ENCODE results near the gene PAM. TPM values are rescaled to one million over a fixed set of nuclear protein-coding genes. Genes with fewer than 3 reads are reported as not detected.

The PAM gene
- total RNA-seq, 1 experiment from 2014 or later: 131 TPM

- Histone ChIP-seq H3K27ac (ENCODE audit: low read length) (no peak overlapping the region), H3K9me3 (ENCODE audit: control insufficient read depth, insufficient read depth, low read depth, low read length) (no peaks in the 10 kb centered on the region), H3K4me1 (ENCODE audit: control insufficient read depth, insufficient read depth, low read length) (no peaks in the 10 kb centered on the region), H3K4me3 (ENCODE audit: low read depth in 2 of 2, low read length in 2 of 2) (no peak overlapping the region), H3K36me3 (ENCODE audit: control insufficient read depth, insufficient read depth, low read length) (no peaks in the 10 kb centered on the region), H3K27me3 (ENCODE audit: control insufficient read depth, insufficient read depth, low read length) (no peaks in the 10 kb centered on the region)
- ChIA-PET POLR2A (no interaction called here), CTCF (no interaction called here)
- TF ChIP-seq POLR2AphosphoS5 (IDR thresholded peaks at IDR 0.05; ENCODE audit: low read depth, low read length) (no peak), TCF7L2 (IDR thresholded peaks at IDR 0.05; ENCODE audit: low read depth, low read length) (no peak), REST (IDR thresholded peaks at IDR 0.05; ENCODE audit: insufficient read depth in 1 of 2, low read depth in 2 of 2, low read length in 1 of 2) (no peak), SIN3A (IDR thresholded peaks at IDR 0.05; ENCODE audit: borderline replicate concordance, insufficient read depth, low read depth, low read length) (no peak)
- TF ChIP-seq, protein P1, sequence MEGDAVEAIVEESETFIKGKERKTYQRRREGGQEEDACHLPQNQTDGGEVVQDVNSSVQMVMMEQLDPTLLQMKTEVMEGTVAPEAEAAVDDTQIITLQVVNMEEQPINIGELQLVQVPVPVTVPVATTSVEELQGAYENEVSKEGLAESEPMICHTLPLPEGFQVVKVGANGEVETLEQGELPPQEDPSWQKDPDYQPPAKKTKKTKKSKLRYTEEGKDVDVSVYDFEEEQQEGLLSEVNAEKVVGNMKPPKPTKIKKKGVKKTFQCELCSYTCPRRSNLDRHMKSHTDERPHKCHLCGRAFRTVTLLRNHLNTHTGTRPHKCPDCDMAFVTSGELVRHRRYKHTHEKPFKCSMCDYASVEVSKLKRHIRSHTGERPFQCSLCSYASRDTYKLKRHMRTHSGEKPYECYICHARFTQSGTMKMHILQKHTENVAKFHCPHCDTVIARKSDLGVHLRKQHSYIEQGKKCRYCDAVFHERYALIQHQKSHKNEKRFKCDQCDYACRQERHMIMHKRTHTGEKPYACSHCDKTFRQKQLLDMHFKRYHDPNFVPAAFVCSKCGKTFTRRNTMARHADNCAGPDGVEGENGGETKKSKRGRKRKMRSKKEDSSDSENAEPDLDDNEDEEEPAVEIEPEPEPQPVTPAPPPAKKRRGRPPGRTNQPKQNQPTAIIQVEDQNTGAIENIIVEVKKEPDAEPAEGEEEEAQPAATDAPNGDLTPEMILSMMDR (IDR thresholded peaks at IDR 0.05): no peak
- in situ Hi-C loops (cut with HindIII; ENCODE audit: low pct_unique_long_range_greater_than_20kb, low sequenced_read_pairs): no loop called here
- no TSS peak for BruUV-seq (replicated peaks)
- no peak for DNase-seq (ENCODE audit: low read depth, low spot score)
- ATAC-seq: no peak
- intact Hi-C loops (cut with micrococcal nuclease; ENCODE audit: unreplicated experiment): loop anchor here (5.0 to 10.0 kb wide), 2 partner anchors 255 to 342 kb away; partner anchors contain the start of genes GIN1 and PPIP5K2
These were observed 27.2 kb downstream of the PAM start for GRCh38 chr5:102782217-102782872.

DNA sequence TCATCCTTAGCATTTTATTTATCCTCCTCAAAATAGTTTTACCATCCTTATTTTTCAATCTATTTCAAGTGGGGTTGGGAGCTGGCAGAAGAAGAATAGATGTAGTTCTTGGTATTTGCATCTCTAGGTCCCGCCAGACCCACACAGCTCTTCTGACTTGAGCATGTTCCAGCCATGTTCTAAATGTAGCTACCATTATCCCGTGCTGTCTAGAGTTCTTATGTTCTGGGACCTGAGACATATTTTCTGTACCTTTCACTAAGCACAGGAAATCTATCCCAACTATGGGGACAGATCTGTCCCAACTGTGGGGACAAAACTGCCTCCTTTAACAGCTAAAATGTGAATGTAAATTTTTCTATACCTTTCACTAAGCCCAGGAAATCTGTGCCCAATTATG is 32.0 kb downstream of the PAM start:
- intact Hi-C loops (cut with micrococcal nuclease; ENCODE audit: unreplicated experiment) (loop anchor here (10.0 kb wide), 1 partner anchor 338 kb away; the partner anchor contains the start of genes GIN1 and PPIP5K2), in situ Hi-C loops (cut with HindIII; ENCODE audit: low pct_unique_long_range_greater_than_20kb, low sequenced_read_pairs) (no loop called here)
- Histone ChIP-seq H3K9me3 (ENCODE audit: control insufficient read depth, insufficient read depth, low read depth, low read length) (no peaks in the 10 kb centered on the region), H3K4me1 (ENCODE audit: control insufficient read depth, insufficient read depth, low read length) (no peaks in the 10 kb centered on the region), H3K27me3 (ENCODE audit: control insufficient read depth, insufficient read depth, low read length) (no peaks in the 10 kb centered on the region), H3K4me3 (ENCODE audit: low read depth in 2 of 2, low read length in 2 of 2) (no peak overlapping the region), H3K36me3 (ENCODE audit: control insufficient read depth, insufficient read depth, low read length) (no peaks in the 10 kb centered on the region), H3K27ac (ENCODE audit: low read length) (no peak overlapping the region)
- no TSS peak for BruUV-seq (replicated peaks)
- TF ChIP-seq, protein P1 (IDR thresholded peaks at IDR 0.05): no peak
- TF ChIP-seq REST (IDR thresholded peaks at IDR 0.05; ENCODE audit: insufficient read depth in 1 of 2, low read depth in 2 of 2, low read length in 1 of 2) (no peak), POLR2AphosphoS5 (IDR thresholded peaks at IDR 0.05; ENCODE audit: low read depth, low read length) (no peak), SIN3A (IDR thresholded peaks at IDR 0.05; ENCODE audit: borderline replicate concordance, insufficient read depth, low read depth, low read length) (no peak), TCF7L2 (IDR thresholded peaks at IDR 0.05; ENCODE audit: low read depth, low read length) (no peak)
- POLR2A ChIA-PET: interaction anchor here (0.6 kb wide), 1 partner anchor 92 kb away, joined by 4 read pairs; no protein-coding TSS in a partner anchor
- DNase-seq (ENCODE audit: low read depth, low spot score): no peak
- ATAC-seq: no peak
- CTCF ChIA-PET: no interaction called here

Measured in Panc1 (cell line).